Fibroblast of skin of abdomen (primary cell): Measurements from ENCODE around the gene ITPR3.
A peak's percentile ranks its signal among the peaks of the same experiment; 100 is the strongest.
"Not testable (repeated sequence)": the region's sequence is repeated elsewhere in the genome, so short reads cannot be mapped to it uniquely, and the experiment has no call there.

Source experiments
- DNase-seq: peaks from one replicate; pipeline ENCODE4 v3.0.0-alpha.2; 2013

Gene ITPR3

DNA sequence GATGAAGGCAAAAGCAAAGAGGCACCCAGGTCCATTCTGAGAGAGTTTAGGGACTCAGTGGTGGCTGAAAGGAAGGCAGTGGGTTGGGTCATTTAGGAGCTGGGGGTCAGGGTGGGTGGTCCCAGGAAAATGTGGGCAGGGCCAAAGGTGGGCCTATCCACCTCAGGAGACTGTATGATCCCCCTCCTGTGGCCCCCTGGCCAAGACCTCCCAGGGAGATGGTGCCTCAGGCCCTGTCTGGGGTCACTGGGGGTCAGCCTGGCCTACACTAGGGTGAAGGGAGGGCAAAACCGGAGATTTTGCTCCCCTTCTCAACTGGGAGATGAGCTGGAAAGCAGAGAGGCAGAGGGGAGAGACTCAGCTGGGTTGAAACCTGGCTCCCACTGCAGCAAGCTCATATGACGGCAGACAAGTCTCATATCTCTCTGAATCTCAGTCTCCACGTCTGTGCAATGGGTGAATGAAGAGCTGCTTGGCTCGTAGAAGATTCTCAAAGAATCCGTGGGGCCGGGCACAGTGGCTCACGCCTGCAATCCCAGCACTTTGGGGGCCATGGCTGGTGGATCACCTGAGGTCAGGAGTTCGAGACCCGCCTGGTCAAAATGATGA lies 29.6 kb upstream of the ITPR3 start:
- DNase-seq: no peak

DNA sequence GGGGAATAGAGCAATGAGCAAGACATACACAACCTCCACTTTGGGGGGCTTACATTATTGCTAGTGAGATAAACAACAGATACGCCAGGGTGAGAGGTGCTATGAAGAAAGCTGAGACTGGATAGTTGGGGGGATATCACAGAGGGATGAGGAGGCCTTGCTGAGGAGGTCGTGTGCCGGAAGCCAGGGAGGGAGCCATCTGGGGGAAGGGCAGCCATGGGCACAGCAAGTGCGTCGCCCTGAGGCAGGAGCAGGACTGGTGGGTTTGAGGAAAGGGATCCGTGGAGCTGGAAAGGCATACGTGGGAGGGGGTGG lies 28.9 kb upstream of the ITPR3 start:
- DNase-seq: no peak

DNA sequence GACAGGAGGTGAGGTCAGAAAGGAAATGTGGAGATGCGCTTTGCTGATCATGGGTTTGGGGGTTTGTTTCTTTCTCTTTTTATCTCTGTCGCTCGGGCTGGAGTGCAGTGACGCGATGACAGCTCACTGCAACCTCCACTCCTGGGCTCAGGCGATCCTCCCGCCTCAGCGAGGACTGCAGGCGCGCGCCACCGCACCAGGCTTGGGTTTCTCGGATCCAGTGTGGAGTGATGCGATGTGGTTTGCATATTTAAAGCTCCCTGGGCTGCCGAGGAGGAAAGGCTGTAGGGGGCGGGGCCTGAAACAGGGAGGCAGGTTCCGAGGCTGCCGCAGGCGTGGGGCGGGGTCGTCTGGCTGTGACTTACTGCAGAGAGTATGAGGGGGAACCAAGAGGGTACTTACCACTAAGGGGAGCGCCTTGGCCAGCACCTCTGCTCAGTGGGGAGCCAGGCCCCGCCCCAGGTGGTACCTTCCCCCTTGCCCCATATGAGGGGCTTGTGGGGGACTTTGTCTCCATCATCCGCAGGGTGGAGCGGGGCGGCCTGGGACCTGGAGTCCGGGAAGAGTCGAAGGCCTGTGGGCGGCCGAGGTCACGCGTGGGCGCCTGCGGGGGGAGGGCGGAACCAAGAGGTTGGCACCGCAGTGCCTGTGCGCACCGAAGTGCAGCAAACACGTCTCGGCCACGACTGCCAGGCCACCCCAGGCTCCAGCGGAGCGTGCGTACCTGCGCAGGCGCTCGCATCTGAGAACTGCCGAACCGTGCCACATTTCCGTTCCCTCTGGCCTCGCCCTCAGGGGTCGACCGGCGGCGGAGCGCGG lies 28.3 kb upstream of the ITPR3 start:
- no peak for DNase-seq

DNA sequence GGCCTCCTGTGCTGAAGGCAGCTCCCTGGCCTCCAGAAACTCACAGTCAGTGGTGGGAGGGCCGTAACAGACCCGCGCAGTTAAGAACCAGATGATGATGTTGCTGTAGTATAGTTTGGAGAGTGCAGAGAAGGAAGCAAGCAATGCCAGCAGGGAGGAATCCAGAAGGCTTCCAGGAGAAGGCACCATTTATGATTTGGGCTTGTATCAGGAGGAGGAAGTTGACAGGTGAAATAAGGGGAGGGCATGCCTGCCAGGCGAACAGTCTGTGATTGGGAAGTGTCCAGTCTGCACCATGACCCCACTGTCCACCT lies 27.8 kb upstream of the ITPR3 start:
- DNase-seq: no peak

DNA sequence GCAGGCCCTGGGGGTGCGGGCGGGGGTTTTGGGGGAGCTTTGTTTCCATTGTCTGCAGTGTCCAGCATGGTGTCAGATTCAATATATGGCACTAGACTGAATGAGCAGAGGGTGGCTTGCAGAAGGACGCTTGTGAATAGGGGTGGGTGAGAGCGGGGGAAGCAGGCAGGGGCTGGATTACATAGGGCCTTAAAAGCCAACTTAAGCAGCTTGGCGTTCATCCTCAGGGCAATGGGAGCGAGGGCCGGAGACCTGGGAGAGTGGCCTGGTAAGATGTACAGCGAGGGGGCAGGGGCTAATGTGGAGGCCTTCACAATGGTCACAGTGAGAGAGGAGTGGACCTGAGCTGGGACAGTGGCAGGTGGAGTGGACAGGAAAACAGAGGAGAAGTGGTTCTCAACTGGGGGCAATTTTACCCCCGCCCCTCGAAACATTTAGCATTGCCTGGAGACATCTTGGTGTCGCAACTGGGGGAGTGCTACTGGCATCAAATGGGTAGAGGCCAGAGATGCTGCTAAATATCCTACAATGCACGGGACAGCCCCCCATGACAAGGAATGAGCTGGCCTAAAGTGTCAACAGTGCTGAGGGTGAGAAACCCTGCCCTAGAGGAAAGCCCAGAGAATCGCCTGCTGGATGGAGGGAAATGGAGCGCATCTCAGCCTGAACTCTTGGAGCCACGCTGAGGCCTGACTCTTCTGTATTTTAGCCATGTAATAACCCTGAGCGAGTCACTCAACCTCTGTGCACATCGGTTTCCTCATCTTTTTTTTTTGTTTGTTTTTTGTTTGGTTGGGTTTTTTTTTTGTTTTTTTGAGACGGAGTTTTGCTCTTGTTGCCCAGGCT lies 25.9 kb upstream of the ITPR3 start:
- DNase-seq: no peak

DNA sequence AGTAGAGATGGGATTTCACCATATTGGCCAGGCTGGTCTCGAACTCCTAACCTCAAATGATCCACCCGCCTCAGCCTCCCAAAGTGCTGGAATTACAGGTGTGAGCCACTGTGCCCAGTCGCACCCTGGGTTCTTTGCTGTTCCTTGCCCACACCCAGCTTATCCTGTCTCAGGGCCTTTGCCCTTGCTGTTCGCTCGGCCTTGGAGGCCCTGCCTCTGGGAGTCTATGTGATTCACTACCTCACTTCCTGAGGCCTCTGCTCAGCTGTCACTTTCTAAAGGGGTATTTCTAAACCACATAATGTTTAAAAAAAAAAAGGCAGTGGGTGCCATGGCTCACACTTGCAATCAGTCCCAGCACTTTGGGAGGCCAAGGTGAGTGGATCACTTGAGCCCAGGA lies 24.2 kb upstream of the ITPR3 start:
- not testable (repeated sequence) for DNase-seq

DNA sequence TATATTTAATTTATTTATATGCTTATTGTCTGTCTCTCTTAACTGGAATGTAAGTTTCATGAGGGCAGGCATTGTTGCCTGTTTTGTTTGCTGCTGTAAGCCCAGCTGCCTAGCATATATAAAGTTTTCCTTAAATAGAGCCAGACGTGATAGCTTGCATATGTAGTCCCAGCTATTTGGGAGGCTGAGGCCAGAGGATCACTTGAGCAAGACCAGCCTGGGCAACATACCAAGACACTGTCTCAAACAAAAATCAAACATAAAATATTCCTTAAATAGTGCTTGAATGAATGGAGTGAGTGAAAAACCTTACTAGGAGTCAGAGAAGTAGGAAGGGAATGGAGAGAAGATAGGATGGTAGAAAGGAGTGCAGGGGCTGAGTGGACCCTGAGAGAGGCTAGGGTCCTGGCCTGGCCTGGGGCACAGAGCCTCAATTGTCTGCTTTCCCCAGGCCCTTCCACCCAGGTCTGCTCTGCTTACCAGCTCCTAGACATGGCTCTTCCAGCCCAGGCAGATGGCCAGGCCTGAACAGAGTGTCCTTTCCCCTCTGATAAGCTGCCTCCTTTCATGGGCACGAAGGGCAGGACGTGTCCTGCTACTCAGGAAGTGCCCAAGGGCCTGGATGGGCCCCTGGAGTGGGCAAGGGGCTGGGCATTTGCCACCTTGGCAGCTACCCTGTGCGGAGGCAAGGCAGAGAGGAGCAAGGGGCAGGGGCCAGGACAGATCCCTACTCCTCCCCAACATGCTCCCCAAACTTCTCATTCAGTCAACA lies 23.4 kb upstream of the ITPR3 start:
- no peak for DNase-seq

DNA sequence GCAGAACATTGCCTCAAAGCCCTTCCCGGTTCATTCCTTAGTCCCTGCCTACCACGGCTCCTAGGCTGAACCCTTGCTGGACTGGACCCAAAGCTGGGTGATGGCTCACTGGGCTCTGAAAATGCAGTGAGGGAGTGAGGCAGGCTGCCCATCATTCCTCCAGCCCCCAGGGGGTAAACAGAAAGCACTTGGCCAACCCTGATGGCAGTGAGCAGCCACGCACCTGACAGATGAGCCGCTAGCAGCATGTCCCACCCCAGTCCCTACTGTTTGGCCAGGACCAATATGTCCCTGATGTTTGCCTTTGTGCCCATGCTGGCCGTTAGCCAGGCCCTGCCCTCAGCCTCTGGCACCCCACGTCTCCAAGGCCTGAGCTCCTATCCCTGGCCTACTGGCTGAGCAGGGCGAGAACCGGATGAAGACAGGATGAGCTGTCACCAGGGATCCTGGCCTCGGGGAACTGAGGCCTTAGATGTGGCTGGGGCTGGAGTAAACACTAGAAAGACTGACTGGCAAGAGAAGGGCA lies 21.6 kb upstream of the ITPR3 start:
- no peak for DNase-seq

DNA sequence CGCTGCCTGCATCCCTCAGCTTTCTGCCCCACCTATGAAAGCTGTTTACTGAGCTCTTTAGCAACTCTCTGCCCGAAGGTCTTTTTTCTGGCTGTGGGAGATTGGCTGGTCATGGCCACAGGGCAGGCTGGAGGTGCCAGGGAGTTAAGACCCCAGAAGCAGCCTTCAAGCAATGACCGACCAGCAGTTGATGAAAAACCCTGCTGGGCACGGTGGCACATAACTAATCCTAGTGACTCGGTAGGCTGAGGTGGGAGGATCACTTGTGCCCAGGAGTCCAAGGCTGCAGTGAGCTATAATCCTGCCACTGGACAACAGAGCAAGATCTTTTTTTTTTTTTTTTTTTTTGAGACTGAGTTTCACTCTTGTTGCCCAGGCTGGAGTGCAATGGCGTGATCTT lies 20.4 kb upstream of the ITPR3 start:
- DNase-seq: no peak

DNA sequence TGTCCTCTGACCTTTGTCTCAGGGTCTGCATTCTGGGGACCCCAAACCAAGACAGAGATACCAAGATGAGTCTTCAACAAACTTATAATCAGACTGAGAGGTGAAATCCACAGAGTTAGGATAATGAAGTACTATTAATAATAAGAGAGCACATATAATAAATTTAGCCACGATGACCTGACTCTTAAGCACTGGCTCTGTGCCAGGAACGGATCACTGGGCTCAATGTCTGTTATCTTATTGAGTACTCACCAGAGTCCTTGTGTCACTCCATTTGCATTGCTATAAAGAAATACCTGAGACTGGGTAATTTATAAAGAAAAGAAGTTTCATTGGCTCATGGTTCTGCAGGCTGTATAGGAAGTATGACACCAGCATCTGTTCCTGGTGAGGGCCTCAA lies 18.9 kb upstream of the ITPR3 start:
- no peak for DNase-seq

DNA sequence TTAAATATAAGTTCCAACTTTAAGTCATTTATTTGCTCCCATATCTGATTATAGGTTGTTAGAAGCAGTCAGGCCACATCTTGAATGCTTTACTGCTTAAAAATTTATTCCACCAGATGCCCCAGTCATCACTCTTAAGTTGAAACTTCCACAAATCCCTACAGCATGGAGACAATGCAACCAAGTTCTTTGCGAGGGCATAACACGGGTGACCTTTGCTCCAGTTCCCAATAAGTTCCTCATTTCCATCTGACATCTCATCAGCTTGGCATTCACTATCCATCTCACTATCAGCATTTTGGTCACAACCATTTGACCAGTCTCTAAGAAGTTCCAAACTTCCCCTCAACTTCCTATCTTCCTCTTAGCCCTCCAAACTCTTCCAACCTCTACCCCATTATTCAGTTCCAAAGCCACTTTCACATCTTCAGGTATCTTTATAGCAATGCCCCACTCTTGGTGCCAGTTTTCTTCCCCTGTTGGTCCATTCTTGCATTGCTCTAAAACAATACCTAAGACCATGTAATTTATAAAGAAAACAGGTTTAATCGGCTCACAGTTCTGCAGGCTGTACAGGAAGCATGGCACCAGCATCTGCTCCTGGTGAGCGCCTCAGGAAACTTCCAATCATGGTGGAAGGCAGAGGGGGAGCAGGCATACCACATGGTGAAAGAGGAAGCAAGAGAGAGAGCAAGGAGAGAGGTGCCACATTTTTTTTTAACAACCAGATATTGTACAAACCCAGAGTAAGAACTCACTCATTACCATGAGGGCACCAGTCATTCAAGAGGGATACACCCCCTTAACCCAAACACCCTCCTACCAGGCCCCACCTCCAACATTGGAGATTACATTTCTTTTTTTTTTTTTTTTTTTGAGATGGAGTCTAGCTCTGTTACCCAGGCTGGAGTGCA lies 15.9 kb upstream of the ITPR3 start:
- no peak for DNase-seq

DNA sequence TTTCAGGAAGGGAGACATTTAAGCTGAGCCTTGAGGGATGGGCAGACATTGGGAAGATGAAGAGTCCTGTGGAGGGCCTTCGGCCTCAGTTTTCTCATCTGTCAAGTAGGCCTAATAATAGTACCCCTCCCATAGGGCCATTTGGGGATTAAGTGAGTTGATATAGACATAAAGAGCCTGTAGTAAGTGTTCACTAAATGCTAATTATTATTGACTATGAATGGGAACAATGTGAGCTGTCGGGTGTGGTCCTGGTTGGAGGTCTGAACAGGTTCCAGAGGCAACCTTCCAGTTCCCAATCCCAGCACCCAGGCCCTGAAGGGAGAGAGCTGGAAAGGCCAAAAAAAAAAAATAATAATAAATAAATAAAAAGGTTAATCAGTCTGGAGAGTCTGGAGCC lies 14.5 kb upstream of the ITPR3 start:
- no peak for DNase-seq

DNA sequence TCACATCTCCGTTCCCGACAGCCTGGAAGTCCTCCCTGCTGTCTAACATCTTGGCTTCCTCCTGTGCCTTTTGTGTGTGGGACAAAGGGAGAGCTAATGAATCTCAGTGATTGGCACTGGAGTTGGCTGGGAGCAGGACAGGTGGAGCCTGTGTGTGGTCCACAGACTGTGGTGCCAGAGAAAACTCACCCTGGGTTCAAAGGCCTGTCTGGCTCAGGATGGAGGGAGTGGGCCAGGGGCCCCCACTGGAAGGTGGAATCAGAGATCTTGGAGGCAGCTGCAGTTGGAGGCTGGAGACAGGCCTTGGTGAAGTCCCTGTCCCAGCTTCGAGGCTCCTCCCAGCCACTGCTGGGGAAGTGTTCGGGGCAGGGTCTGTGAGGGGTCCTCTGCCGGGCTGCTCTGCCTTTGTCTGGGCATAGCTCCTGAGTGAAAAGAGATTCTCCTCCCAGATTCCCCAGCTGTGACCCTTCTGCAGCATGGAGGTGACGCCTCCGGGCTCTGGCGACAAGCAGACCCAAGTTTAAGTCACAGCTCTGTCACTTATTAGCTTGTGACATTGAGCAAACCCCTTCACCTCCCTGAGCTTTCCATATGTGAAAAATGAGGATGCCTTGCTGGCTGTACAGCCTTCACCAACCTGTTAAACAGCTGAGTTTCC lies 13.9 kb upstream of the ITPR3 start:
- no peak for DNase-seq

DNA sequence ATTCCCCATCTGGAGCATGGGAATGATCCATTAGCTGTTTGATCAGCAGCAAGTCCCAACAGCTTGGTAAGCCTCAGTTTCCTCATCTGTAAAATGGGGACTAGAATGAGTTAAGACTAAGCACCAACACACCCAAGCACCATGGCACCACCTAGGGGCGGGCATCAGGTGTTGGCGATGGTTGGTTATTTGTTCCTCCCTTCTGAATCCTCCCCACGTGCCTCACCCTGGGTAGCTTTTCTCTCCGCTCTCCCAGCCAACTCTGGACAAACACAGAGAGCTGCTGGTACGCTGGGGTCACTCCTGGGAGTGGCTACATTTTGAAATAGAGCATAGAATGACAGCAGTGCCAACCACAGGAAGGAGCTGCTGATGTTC lies 13.3 kb upstream of the ITPR3 start:
- DNase-seq: no peak

DNA sequence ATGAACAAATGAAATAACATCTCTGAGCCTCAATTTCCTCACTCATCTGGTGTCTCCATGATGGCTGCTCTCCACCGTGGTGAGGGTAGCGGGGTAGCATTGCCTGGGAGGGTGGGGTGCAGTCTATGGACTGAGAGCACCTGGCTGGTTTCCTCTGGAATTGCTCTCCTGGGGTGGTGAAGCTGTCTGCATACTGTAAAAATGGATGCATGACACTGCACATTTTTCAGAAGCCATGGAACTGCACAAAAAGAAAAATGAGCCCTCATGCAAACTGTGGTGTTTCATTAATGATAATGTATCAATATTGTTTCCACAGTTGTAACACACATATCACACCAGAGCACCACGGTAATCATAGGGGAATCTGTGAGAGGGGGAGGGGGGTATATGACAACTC lies 12.1 kb upstream of the ITPR3 start:
- DNase-seq: no peak

DNA sequence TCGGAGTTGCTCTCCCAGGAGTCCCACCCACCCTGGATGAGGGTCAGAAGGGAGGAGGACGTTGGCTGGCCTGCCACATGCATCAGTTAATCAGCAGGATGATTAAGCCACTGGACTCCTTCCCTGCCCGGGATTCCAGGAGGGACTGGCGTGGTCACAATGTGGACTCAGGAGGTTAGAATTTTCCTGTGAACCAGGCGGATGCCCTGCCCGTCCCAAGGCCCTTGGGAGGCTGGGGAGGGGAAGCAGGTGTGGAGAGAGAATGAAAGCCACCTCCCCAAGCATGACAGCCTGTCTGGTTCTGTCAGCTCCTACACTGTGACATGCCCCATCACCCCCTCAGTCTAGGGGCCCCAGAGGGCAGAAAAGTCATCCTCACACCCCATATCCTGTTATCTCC lies 11.6 kb upstream of the ITPR3 start:
- peak; percentile 29 for DNase-seq

DNA sequence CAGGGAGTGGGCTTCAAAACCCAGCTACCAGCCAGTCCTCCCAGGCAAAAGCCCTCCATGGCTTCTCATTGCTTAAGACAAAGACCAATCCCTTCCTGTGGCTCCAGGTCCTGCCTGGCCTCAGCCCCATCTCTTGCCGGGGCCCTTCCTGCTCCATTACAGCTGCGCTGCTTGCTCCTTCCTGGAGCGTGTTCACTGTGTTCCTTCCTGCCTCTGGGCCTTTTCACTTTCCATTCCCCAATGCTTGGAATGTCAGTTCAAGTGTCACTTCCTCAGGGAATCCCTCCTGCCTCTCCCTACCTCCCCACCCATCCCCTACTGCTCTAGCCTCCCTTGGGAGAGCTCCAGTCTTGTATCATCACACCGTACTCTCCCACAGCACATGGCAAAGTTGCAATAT lies 11.1 kb upstream of the ITPR3 start:
- DNase-seq: no peak

DNA sequence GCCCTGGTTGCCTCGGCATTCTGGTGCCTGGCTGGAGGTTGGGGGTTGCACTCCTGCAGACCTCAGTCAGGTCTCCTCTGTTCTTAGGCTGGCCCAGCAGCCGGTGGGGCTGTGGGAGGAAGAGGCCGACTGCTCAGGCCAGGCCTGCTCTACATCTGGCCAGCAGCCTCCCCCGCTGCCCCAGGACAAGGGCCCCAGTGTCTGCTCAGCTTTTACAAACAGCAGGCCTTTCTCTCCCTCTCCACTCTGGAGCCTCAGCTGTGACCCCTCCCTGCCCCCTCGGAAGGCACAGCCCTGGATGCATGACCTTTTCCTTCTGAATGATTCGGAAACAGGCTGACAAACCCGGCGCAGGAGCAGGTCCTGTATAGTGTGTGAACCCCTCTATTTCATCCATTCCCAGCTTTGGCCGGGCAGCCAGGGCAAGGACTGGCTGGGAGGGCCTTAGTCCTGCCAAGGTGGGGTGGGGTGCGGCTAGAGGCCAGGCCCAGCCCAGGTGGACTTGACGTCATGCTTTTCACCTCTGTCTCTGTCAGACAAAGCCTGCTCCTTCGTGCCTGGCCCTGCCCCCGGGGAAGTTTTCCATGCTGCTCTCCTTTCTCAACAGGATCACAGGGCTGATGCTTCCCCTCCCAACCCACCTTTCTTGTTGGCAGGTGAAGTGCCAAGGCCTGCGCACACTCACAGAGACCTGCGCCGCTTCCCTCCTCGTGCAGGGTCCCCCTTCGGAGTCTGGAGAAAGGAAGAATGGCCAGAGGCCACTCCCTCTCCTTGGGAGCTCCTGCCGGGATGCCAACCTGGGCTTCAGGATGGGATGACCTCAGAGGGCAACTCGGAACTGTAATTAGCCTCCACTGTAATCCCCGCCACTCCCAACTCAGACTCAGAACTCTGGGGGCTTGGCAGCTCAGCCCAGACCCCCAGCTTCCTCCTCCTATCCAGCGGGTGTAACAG lies 10.1 kb upstream of the ITPR3 start:
- DNase-seq: no peak

DNA sequence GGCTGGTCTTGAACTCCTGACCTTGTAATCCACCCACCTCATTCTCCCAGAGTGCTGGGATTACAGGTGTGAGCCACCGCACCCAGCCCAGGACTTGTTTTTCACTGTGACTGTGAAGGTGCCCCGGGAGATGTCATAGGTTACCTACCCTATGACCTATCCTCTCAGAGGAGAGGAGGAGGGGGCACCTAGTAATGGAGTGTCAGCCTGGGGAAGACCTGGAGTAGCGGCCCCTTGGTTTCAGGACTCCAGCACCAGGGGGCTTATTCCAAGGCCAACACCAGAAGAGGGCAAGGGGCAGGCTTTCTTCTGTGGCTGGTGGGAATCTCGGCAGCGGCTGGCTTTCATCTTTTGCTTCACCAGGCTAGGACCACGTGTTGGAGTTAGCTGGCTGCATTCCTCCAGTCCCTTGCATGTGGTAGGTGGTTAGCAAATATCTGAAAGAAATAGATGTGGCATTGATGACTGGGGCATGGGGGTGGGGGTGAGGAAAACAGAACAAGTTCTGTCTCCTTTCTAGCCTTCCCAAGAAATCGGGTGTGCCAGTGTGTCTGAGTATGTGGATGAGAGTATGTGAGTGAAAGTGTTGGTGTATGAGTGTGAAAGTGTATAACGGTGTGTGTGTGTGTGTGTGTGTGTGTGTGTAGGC lies 7.9 kb upstream of the ITPR3 start:
- peak; percentile 66 for DNase-seq

DNA sequence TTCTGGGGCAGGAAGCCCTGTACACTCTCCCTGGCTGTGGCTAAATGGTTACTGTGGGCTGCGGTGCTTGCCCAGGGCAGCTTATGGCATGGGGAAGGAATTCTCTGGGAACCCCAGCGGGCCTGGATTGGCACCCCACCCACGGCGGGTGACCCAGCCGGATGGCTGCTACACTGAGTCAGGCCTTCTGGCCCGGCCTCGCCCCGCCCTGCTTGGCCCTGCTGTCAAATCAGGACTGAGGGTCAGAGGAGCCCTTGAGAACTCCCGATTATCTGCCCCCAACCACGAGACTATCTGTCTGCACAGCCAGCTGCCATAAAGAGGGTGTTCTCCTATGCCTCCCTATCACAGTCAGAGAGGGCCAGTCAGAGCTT lies 7.3 kb upstream of the ITPR3 start:
- DNase-seq: no peak
